Effector memory CD4-positive, alpha-beta T cell (primary cell): ENCODE measurements around the gene NUCKS1.

ENCODE experiments used
- DNase-seq, 3 donors: peaks; one replicate each; pipeline ENCODE4 v3.0.0-alpha.2; 2020
- H3K27ac ChIP-seq: 2 replicates; pipeline ENCODE4 v1.7.0; 2013; ENCODE audit warnings: mild to moderate bottlenecking, low read length, moderate library complexity; ENCODE audit not compliant: insufficient read depth, poor library complexity, severe bottlenecking
- H3K27me3 ChIP-seq: replicated peaks from 2 replicates; pipeline ENCODE4 v1.7.0; 2013; ENCODE audit warnings: mild to moderate bottlenecking, low read length; ENCODE audit not compliant: insufficient read depth, control insufficient read depth, poor library complexity, severe bottlenecking
- H3K36me3 ChIP-seq: 2 replicates; pipeline ENCODE4 v1.7.0; 2013; ENCODE audit warnings: mild to moderate bottlenecking, low read length, moderate library complexity; ENCODE audit not compliant: control insufficient read depth, insufficient read depth
- H3K4me1 ChIP-seq: 2 replicates; pipeline ENCODE4 v1.7.0; 2013; ENCODE audit warnings: low read length, mild to moderate bottlenecking; ENCODE audit not compliant: control insufficient read depth, insufficient read depth, poor library complexity, severe bottlenecking
- H3K4me3 ChIP-seq: 2 replicates; pipeline ENCODE4 v1.7.0; 2013; ENCODE audit warnings: low read length, low read depth, mild to moderate bottlenecking; ENCODE audit not compliant: insufficient read depth, poor library complexity, severe bottlenecking
- H3K9me3 ChIP-seq: 2 replicates; pipeline ENCODE4 v1.7.0; 2013; ENCODE audit warnings: mild to moderate bottlenecking, low read length, moderate library complexity; ENCODE audit not compliant: control insufficient read depth

NUCKS1 gene

DNA sequence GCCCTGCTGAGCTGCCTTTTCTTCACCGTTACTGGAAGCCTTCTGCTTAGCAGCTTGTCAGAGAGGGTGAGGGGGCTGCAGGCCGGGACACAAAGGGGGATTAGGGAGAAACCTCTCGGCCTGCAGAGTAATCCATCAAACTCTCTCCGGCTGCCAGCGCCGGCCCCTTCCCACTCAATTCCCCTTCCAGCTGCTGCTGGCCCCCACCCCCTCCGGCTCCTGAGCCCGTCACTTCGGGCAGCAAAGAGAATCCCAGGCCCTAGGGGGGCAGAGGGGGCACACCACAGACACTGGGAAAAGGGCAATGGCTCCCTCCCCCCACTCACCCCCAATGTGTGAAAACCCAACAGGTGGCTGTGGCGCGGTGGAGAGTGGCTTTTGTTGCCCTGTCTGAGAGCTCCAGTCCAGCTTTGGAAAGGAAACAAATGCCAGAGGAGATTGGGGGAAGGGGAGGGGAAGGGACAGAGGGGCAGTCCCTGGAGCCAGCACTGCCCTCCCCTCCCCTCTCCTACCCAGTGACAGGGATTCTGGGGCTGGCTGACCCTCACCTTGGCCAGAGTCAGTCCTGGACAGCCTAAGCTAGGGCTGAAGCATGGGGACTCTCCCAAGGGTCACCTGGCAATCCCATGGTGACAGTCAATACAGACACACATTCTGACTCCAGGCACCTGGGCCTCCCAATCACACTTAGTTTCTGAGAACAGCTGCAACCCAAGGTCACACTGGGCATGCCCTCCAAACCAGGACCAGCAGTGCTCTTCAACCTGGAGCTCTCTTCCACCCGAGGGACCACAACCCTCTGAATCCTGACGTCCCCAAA, 79.2 kb downstream of the NUCKS1 start:
- Histone ChIP-seq H3K9me3 (no peaks in the 10 kb centered on the region), H3K27ac (no peak overlapping the region), H3K4me1 (no peaks in the 10 kb centered on the region), H3K4me3 (no peak overlapping the region), H3K27me3 (peaks cover 6% of the 10 kb centered on the region), H3K36me3 (no peaks in the 10 kb centered on the region)
- no peak for DNase-seq

DNA sequence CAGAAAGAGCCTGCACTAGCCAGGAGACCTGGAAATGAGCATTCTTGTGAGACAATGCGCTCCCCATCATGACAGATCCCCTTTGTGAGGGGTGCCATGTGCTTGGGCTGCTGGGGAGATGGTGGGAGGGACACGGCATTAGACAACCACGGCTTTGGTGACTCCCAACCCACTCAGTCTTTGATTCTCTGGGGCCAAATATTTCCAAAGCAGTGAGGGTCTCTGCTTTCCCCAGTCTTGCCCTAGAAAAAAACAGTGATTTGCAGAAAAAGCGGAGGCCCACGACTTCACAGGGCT, 79.9 kb downstream of the NUCKS1 start:
- H3K4me3 ChIP-seq = no peak overlapping the region
- H3K27ac ChIP-seq = no peak overlapping the region
- H3K27me3 ChIP-seq = peaks cover 6% of the 10 kb centered on the region
- no peaks in the 10 kb centered on the region for H3K9me3 ChIP-seq
- no peaks in the 10 kb centered on the region for H3K36me3 ChIP-seq
- DNase-seq = no peak
- H3K4me1 ChIP-seq = no peaks in the 10 kb centered on the region

DNA sequence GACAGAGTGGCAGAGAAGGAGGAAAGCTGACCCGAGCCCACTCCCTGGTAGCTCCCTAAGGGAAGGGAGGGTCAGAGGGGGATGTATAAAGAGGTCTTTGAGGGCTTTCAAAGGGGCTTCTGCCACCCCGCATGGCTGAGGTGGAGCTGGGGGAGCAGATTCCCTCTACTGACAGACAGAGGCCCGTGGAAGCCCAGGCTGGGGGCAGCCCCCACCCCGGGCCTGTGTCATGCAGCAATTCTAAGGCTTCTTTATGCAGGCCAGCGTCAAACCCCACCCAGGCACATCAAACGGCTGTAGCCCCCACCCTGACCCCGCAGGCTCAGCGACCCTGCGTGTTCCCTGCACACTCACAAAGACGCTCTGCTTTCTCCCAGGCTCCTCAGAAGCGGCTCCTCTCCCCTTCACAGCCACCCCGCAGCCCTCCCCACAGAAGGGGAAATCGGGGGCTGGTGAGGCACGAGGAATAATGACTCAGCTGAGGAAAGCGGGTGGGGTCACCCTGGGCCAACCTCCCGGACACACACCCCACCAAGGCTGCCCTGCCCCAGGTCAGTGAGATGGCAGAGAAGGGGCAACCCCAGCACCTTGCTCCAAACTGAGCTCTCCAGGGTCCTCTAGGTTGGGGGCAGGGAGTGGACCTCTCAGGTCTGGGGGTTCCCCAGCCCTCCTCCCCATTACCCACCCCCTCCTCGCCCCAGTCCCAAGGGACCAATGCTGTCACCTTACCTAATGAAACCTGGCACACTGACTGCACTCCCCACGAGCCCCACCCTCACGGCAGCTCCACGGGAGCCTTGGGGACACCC, 80.4 kb downstream of the NUCKS1 start:
- H3K27me3 ChIP-seq = peaks cover 6% of the 10 kb centered on the region
- H3K36me3 ChIP-seq = no peaks in the 10 kb centered on the region
- no peaks in the 10 kb centered on the region for H3K9me3 ChIP-seq
- no peak for DNase-seq
- H3K27ac ChIP-seq = no peak overlapping the region
- H3K4me3 ChIP-seq = no peak overlapping the region
- no peaks in the 10 kb centered on the region for H3K4me1 ChIP-seq

DNA sequence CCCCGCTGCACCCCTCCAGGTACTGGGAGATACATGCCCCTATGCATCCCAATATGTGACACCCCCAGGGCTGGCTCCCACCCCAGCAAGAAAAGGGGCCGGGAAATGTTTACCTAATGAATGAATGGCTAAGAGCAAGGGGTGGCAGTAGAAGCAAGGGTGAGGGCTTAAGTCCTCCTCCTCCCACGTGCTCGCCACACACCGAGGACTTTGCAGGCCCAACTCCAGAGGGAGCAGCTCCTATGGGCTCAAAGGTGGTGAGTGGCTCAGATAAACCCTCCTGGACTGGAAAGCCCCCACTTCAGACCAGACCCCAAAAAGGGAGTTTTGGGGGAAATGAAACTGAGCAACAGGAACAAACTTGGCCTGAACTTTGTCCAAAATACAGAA, 81.0 kb downstream of the NUCKS1 start:
- DNase-seq = no peak
- H3K27ac ChIP-seq = no peak overlapping the region
- no peaks in the 10 kb centered on the region for H3K36me3 ChIP-seq
- peaks cover 6% of the 10 kb centered on the region for H3K27me3 ChIP-seq
- no peaks in the 10 kb centered on the region for H3K9me3 ChIP-seq
- H3K4me3 ChIP-seq = no peak overlapping the region
- H3K4me1 ChIP-seq = no peaks in the 10 kb centered on the region

DNA sequence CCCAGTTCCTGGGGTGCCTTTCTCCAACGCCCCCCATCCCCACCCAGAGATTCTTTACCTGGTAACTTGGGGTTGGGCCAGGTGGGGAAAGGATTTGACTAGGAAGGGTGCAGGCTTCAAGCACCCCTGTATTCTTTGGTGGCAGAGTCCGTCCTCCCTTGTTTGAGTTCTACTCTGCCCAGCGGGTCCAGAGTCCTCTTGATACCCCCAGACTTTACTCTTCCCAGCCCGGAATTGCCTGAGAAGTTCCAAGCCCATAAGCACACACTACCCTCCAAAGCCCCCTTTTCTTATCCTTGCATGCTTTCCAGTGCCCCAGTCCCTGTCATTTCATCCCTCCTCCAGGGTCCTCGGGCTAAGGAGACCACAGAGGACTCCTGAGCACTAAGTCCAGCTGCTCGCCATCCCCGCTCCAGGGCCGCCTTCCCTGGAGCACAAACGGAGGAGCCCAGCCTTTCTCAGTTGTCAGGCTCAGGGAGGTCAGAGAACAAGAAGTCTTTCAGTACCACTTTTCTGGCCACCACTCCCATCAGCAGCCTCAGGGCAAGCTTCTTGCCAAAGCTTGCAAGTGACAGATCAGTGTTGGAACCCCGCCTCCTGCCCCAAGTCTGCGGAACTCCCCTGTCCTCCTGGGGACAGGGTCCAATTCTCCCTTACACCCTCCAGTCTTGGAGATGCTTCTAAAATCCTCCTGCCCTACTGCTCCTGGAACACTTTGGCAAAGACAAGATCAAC, 81.9 kb downstream of the NUCKS1 start:
- Histone ChIP-seq H3K4me1 (no peaks in the 10 kb centered on the region), H3K27me3 (peaks cover 6% of the 10 kb centered on the region), H3K27ac (no peak overlapping the region), H3K4me3 (no peak overlapping the region), H3K36me3 (no peaks in the 10 kb centered on the region), H3K9me3 (no peaks in the 10 kb centered on the region)
- DNase-seq = no peak

DNA sequence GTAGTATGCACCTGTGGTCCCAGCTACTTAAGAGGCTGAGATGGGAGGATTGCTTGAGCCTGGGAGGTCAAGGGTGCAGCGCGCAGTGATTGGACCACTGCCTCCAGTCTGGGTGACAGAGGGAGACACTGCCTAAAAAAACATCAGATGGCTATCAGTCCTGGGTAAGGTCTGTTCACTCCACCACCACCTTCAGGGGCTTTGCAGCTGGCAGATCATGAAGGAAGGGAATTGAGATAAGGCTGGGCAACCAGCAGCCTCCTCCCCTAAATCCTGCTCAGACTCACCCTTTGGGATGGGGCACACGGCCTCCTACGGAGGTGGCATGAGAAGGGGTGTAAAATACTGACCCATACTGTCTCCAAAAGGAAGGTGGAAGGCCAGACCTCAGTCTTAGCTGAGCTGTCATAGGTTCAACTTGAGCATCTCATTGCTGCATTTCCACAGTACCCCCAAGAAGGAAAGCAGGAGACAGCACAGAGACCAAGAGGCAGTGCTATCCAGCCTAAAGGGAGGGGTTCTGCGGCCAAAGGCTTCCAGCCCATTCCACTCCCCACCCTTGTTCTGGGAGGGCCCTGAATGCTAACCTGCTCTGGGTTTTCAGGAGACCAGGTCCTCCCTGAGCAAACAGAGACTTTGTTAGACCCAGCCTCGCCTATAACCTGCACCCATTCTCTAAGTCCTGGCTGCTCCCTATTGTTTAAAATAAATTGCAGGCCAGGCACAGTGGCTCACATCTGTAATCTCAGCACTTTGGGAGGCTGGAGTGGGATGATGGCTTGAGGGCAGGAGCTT, 83.4 kb downstream of the NUCKS1 start:
- Histone ChIP-seq H3K4me3 (no peak overlapping the region), H3K27ac (no peak overlapping the region), H3K4me1 (no peaks in the 10 kb centered on the region), H3K27me3 (peaks cover 6% of the 10 kb centered on the region), H3K9me3 (no peaks in the 10 kb centered on the region), H3K36me3 (no peaks in the 10 kb centered on the region)
- no peak for DNase-seq

DNA sequence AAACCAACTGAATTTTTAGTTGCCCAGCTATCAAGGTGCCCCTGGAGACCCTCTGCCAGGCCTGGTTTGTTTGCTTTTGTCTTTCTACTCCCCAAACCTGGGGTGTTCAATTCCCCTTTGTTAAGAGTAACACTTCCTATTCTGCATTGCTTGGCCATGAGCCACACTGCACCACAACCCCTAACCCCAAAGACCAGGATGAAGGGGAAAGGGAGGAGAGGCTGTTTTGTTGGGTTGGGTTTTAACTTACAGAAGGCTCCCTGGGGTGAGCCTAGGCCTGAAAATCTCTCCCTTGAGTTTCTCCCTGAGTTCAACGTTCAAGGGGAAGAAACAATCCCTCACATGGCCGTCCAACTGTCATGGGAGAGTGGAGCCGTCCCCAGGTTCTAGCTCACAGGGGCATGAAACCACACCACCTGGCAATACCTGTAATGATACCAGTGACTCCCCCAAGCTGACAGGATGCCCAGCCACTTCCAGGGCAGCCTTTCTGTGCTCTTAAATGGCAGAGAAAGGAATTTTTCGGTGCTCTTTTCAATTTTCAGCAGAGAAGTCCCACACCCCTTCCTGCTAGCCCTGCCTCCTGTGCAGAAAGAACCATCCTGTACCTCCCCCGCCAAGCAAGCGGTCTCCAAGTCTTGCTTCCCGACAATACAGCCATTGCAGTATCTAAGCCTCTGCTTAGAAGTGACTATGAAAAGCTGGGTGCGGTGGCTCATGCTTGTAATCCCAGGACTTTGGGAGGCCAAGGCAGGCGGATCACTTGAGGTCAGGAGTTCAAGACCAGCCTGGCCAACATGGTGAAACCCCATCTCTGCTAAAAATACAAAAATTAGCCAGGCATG, 84.6 kb downstream of the NUCKS1 start:
- Histone ChIP-seq H3K36me3 (no peaks in the 10 kb centered on the region), H3K27ac (no peak overlapping the region), H3K27me3 (peaks cover 6% of the 10 kb centered on the region), H3K4me3 (no peak overlapping the region), H3K9me3 (no peaks in the 10 kb centered on the region), H3K4me1 (no peaks in the 10 kb centered on the region)
- no peak for DNase-seq

DNA sequence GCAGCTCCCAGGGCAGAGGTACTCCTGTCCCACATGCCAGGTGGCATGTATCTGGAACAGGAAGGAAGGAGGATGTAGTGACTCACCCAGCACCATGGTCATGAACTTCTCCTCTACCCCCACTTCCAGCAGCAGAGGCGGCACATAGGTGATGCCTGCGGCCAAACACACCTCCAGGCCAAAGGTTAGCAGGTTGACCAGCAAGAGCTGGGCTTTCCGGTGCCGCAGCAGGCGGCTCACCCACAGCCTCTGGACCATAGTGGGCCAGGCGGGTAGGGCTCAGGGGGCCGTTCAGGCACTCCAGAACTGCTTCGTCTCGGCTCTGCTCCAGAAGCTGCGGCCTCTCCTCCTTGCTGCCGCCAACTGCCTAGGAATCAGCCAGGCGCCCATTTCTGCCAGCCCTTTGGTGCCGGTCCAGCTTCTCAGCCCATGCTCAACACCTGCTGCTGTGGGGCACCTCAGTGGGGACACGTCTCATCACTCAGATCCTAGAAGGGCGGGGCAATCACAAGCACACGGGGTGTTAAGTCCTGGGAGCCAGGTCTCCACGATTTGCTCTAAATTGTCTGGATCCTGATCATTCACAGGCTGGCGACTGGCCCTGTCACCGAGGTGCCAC, 85.5 kb downstream of the NUCKS1 start:
- Histone ChIP-seq H3K36me3 (no peaks in the 10 kb centered on the region), H3K4me3 (no peak overlapping the region), H3K9me3 (no peaks in the 10 kb centered on the region), H3K4me1 (no peaks in the 10 kb centered on the region), H3K27ac (no peak overlapping the region), H3K27me3 (peaks cover 6% of the 10 kb centered on the region)
- DNase-seq = no peak
